GDM1 (cell line): ENCODE measurements around the gene TMEM185B.

Experiments used
- DNase-seq: peaks from one replicate; lab custom pipeline; 2025; lab: John Stamatoyannopoulos, UW

Gene TMEM185B

DNA sequence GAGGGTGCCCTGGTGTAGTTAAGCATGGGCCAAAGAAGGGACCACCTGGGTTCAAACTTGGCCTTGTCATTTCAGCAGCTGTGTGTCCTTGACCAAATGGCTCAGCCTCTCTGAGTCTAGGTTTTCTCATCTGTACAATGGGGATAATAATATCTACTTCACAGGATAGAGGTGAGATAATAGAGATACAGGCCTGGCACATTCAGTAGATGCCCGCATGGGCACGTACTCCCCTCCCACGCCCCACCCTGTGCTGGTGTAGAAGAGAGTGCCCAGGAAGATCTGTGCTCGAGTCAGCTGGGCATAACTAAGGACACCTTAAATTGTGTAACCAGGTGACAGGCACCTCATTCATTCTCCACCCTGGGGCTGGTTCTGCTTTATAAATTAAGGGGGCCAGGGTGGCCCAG lies 8.4 kb upstream of the TMEM185B start:
- DNase-seq, result no peak

DNA sequence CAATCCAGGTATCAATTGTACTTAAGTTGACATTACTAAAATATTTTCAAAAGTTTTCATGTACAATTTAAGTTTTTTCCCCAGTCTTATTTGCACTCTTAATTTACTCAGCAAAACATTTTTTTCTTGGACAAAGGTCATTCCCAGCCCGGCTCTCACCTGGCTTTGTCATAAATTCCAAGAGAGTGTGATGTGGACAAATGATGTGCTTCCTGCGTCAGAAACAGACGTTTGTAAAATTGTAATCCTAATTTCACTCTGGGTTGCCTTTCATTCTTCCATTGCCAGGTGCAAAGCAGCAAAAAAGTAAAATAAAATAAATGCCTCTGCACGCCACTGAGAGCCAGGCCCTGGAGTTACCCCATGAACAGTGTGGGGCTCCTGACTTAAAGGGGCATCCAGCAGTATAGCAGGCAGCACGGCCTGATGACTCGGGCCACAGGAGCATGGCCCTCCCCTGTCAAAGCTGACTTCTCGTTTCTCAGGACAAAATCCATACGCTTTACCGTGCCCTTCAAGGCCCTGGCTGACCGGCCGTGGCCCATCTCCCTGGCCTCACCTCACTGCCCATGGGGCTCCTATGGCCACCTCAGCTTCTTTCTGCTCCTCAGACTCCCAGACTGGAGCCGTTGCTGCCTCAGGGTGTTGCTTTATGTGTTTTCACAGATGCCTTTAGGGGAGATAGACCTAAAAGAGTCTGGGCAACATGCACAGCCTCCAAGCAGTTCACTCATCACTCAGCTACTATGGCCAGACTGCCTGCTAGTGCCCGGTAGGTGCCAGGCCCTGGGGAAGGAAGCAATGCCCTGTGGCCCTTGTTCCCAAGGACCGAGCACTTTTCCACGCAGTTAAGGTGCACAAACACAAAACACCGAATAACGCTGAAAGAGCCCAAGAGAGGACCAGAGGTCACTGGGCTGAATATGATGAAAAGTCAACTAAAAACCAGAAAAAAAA lies 7.6 kb upstream of the TMEM185B start:
- DNase-seq, result no peak

DNA sequence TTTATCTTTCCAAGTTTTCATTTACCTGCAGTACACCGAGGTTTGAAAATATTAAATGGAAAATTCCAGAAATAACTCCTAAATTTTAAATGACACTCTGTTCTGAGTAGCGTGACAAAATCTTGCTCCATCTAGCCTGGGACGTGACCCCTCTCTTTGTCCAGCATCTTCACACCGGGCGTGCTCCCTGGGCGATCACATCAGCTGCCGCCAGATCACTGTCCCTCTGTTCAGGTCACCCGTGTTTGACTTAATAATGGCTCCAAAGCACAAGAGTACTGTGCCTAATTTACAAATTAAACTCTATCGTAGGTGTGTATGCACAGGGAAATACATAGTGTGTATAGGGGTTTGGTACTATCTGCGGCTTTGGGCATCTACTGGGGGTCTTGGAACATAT lies 6.1 kb upstream of the TMEM185B start:
- DNase-seq, result no peak

DNA sequence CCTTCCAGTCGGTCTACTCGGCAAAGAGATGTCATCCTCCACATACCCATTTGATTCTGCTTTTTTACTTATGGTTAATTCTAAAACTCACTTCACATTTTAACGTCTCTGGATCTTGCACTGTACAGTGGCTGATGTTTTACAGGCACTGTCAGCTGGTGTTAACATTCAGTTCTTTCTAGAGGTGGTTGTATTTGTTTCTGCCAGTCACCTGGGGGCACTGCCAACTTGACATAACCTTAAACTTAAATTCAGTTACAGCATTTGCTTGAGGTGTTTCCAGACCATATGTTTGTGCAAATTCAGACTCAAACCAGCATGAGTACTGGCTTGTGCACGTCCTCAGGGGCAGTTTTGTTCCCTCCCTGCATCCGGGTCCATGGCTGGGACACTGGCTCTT lies 5.3 kb upstream of the TMEM185B start:
- DNase-seq, result no peak

DNA sequence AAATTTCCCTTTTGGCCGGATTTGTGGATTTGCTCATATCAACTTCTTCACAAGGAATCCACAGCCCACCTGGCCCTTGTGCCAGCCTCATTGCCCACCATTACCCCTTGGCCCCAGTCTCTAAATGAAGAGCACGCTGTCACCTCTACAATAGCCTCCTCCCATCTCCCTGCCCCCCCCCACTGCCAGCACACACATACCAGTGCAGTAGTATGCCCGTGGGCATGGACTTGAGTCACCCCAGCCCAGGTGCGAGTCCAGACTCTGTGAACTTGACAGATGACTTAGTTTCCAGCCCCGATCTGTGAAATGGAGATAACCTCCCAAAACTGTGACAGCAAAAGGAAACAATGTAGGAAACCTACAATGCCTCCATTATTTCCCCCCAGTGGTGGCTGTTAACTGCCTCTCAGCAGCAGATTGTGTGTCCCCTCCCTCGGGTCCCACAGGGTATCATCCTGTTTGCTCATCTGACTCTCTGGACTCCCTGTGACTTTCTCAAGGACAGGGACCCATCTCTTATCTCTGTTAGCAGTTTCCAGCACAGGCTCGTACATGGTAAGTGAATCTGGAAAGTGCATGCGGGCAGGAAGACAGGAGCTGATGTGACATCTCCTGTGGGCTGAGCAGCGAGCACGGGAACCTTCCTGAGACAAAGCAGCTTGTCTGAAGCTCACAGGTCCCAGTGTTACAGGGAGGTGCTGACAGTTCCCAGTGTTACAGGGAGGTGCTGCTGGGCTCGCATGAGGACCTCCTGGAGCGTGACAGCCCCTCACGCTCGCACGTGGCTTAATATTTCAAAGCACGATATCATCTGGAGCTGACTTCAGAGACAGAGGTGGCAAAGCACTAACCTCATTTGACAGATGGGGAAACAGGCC lies 4.2 kb upstream of the TMEM185B start:
- no peak for DNase-seq

DNA sequence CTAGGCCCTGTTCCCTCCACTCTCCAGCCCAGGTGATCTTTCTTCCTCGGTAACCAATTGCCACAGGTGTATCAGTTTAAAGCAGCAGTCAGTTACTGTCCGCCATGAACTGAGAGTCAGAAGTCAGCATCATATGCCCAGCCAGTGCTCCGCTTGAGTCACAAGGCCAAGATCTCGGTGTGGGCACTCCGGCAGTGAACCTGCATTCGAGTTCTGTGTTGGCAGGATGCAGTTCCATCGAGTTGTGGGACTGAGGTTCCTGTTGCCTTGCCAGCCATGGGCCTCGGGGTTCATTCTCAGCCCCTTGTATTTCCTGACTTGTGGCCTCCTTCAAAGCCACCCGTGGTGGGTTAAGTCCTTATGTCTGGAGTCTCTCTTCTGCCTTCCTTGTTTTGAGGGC lies 3.1 kb upstream of the TMEM185B start:
- no peak for DNase-seq

DNA sequence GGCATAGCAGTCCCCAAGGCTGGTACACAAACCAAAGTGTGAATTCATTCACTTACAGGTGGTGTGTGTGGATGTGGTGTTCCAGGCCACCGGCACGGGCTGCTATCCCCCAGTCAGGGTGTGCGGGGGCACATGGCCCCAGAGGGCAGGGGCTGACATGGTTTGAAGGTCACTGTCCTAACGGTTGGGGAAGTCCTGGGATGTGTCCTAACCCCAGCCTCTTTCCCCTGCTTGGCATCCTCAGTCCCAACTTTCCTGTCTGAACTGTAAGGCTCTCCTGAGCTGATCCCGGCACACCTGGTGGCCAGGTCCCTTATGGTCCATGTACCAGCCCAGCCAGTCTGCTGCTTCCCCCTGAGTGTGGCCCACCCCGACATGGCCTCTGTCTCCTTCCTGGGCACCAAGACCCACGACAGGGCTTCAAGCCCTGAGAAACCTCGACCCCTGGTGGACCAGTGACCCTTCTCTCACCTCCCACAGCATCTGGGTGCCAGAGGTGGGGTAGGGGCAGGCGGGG lies 2.4 kb upstream of the TMEM185B start:
- DNase-seq, result no peak

DNA sequence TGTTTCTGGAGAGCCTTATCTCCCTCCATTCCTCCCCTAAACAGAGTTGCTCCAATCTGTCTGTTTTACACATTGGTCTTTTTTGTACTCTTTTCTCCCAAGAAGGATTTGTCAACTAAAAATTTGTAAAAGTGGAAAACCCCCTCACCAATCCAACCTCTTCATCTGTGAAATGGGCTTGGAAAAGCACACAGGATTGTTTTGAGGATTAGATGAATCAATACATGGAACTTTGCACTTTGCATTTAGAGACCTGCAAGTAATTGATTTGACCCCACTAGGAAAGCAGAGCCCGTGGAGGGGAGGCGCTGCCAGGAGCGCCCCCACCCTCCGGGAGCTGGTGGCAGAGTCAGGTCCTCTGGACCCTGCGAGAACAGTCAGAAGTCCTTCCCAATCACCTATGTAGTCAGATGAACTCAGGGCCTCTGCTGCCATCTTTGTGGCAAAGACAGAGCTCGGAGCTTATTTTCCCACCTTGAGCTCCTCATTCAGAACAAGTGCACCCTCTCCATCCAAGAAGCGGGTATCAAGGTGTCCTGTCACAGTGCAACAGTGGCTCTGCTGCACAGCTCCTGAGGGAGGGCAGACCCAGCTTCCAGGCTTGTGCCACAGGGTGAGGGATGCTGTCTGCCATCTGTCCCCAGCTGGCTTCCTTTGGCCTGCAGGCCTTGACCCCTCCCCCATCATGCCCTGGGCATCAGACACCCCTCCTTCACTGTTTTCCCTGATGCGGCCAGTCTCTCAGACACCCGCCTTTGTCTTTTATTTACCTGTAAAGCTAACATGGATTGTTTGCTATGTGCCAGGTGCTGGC lies 1.7 kb upstream of the TMEM185B start:
- DNase-seq, result no peak

DNA sequence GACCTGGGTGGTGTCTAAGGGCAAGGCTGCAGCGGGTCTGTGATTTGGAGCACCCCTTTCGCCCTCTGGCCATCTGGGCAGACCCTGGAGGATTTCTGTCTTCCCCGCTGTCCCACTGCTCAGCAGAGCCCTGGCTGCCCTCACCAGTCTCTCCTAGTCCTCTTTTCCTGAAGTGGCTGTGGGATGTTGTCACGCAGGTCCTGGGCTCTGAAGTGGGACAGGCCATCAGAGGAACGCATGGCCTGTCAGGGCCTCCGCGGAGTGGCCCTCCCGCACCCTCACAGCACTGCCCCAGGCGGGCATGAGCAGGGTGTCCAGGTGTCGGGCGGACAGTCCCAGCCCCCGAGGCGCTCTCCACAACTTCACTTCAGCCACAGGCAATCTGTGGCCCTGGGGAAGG lies 1.1 kb upstream of the TMEM185B start:
- DNase-seq, result no peak

DNA sequence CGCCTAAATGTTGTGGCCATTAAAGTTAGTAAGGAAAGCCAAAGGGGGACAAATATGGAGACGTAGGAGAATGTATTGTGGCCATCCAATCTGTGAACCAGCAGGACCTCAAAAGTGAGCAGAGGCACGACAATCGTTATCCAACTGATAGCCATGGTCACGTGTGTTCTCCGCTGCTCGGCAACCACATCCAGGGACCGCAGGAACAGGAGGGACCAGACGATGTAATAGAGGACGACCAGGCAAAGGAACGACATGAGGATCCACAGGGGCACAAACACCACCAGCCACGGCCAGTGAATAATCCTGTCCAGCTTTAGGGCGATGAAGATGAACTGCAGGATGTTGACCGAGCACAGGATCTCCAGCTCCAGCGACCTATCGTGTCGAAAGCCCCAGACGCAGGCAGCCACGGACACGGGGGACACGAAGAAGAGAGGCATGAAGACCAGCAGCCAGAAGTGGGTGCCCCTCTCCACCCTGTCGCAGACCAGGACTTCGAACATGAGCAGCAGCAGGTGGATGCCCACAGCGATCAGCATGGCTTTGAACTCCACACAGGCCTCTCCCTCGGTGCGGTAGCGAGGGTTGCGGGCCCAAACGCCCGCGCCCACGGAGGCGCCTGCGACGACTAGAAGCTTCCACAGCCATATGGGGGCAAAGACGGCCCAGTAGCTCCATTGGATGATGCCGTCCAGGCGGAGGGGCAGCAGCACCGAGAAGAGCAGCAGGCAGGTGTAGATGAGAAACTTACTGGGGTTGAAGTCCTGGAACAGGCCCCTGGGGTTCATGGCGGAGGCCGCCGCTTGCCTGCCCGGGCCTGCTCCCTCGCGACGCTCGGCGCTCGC lies 790 bp downstream of the TMEM185B start:
- no peak for DNase-seq

DNA sequence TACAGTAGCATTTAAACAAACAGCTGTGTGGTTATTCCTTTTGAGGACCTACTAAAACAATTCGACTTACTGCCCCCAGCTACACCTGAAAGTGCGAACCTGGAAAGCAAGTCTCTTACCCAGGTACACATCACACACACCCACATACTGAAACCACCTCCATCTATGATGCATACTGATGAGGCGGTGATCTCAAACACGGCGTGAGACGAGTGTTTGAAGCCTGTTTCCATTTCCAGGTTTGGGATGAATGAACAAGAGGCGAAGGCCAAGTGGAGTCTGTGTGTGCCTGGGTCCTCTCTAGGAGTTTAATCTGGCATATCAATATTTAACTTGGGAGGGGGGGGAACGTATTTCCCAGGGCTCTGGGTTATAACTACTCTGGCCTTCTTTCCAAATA lies 1.6 kb downstream of the TMEM185B start:
- DNase-seq, result no peak

DNA sequence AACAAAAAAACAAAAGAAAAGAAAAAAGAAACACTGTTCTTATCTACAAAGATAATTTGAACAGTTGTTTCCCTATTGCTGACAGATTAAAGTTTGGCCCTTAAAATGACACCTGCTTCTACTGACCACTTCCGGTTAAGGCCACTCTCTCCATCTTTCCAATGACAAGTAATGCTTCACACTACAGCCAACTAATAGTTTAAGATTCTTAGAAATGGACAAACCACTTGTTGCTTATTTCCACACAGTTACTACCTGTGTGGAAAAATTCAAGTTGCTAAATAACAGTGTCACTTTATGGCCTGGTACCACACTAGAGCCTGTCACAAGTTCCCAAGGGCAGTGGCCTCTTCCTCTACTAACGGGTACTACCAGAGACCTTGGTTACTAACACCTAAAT lies 2.4 kb downstream of the TMEM185B start:
- DNase-seq, result no peak

DNA sequence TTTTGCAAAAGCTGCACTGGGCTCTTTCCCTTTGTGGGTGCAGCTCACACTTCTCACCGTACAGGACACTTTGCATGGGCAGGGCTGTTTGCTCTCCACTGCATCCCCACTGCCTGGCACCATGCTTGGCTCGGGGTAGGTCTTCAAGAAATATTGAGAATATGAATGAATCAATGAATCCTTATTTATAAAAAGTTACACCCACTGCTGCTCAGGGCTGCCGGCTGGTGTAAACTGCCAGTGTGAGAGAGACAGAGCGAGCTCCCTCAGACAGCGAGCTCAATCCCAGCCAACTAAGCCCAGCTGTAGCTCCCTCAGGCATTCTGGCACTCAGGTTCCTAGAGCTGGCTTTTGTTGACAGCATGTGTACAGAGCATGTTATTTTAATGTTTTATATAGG lies 3.4 kb downstream of the TMEM185B start:
- no peak for DNase-seq

DNA sequence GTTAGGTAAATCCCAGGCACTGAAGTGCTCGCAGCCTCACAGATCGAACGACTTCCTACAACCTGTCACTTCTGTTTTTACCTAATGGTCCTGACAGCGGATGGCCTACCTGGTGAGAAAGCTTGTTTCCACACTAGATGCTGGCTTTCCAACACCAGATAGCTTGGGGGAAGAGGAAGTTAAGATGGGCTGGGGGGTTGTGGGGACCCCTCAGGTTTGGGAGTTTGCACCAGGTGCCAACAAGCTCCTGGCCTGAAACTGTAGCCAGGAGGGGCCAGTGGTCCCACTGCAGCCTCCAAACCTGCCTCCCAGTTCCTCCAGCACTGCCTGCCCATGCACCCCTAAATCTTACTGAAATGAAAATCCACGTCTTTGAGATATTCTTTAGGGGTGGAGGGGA lies 3.9 kb downstream of the TMEM185B start:
- no peak for DNase-seq

DNA sequence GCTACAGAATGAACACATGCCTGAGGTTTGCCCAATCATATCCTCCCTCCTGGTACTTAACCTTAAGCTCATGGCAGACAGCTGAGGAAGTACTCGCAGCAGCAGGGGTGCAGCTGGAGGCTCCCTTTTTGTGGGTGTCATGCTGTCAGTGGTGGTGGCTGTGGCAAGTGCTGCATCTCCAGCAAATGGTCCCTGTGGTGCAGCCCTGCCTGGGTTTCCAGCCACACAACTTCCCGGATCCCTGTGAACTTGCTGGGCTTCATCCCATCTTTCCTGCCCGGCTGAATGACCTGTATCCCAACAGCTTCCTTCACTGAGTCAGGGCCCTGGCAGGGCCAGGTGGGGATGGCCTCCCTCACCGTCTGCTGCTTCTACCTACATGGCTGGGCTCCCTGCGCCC lies 5.0 kb downstream of the TMEM185B start:
- DNase-seq, result no peak

DNA sequence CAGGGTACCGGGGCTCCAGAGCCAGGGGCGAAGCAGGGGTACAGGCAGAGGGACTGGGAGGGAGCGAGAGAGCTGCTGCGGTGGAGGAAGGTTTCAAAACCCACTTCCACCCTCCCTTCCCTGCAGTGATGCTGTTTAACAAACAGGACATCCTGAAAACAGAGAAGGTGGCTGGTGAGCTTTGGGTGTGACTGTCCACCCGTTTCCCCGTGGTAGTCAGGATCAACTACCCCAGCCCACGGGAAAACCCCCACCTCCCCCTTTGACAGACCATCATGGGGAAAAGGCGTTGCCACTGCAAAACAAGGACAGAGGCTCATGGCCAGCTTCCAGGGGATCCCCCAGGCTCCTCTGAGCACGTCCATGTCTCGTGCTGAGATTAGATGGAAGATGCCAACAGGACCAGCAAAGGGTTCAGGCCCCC lies 12.9 kb downstream of the TMEM185B start:
- no peak for DNase-seq

DNA sequence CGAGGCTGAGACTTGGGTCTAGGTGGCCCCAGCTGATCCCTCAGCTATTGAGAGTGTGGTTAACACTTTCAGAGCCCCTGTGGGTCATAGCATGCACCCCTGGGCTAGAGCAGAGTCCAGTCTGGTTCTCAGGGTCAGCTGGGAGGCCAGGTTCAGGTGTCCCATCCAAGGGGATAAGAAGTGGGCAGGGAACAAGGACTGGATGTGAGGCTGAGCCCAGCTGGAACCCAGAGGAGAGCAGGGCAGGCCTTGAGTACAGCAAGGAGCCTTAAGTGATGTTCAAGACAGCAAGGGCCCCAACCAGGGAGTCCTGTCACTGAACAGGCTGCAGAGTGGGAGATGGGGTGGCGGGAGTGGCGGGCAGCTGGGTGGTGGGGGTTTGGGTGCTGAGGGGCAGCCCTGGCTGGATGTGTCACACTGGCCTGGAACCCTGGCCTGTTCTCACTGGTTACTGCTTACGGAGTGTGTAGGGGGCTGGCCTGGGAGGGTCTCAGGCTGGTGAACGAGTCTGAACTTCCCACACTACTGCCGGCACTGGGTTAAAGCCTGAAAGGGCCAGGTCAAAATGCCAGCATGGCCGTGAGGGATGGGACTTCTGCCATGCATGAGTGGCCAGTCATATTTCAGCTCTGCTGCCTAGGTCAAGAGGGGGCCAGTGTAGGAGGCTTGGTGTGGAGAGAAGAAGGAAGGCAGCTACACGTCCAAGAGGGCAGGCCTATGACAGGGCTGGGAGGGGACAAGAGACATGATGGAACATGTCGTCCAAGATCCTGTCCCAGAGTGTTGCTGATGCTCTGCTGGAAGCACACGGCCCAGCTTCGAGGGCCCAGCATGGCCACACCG lies 13.6 kb downstream of the TMEM185B start:
- DNase-seq, result no peak

DNA sequence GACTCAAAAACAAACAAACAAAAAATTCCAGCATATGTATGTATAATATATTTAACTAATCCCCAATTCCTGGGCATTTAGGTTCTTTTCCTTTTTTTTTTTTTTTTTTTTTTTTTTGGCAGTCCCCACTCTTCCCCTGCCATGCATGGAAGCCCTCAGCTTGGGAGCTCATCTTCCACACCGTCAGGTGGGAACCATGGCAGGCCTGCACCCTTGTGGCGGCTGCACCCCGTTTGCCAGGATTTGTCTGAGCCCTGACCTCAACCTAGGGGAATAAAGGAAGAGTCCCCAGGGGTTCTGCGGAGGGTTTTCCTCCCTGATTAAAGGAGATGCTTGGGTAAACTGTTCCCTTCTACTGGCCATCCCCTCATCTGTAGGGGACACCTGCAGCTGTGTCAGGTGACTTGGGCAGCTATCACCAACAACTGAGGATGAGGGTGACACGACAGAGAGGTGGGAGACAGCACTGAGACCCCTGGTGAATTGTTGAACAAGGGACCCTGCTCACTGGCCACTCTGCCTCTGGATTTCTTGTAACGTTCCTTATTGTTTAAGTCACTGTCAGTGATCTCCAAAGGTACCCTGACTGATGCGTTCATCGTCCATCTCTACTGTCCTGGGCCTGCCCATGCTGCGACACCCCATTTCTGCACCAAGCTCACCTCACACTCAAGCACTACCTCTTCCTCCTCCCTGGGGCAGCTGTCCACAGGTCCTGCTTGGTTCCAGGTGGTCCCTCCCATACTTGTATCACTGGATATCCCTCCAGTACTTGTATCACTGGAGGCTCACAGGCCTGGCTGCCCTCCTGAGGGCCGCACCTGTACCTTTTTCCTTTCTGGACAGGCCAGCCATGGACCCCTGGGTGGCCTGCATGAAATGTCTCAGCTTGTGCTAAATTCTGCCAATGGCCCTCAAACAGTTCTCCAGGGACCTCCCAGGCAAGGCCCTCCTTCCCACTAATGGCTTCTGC lies 14.5 kb downstream of the TMEM185B start:
- no peak for DNase-seq
